Measurements from ENCODE around the gene SOX12. TPM values are rescaled to one million over a fixed set of nuclear protein-coding genes. Genes with fewer than 3 reads are reported as not detected.

Gene SOX12
- total and polyA plus RNA-seq, 8 donors, result 2.9 to 8.8 (median 5.4) TPM

DNA sequence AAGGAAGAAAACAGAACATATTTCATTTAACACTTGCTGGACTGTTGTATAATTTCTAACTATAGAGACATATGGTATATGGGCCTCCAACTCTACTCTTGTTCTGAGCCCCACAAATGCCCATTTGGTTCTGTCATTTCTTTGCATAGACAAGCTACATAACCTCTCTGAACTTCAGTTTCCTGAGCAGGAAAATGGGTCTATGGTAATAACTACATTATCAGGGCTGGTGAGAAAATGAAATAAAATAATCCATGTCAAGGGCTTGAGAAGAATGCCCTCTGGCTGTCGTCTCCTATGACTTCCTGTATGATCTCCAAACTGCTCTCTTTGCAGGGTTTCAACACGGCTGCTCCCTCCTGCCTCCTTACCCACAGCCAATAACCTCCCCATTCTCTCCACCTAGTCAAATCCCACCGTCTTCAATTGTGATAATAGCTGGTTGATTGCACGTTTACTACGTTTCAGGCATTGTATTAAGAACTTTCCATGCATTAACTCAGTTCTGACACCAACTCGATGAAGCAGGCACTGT, 16.0 kb upstream of the SOX12 start:
- ATAC-seq, result peak in 2 of 4 donors; percentile 12 to 49
- no peak for FAIRE-seq

DNA sequence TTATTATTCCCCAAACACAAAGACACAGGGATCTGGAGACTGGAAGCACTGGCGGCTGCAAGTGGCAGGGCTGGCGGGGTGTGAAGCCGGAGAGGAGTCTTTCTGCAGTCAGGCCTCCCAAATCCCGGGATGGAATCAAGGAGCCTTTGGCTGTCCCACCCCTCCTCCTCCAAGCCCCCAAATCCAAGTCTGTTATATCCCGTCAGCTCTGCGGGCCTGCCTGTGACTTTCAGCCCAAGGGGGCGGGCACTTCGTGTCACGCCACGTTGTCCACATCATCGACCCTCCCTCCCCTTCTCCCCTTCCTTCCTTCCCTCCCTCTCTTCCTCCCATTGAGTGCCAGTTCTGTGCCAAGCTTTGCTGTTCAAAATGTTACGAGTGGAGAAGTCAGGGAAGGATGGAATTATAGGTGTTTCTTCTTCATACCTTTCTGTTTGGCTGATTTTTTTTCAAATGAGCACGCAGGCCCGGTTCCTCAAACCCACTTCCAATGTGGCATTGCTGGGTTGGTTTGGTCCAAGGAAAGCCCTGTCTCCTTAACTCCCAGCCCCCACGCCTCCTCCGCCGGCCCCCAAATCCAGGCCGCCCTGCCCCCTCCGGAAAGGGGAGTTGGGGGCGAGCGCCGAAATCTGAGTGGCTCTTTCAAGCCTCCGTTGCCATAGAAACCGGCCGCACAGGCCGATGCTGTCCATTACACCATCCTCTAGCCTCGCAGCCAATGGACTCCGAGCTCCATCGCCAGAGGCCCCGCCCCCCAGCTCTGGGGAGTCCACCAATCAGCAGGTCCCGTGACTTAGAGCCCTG, 15.3 kb upstream of the SOX12 start:
- Histone ChIP-seq H3K4me3 (peak overlapping the region in 2 of 4 donors; percentile 21 to 36), H3K36me3 (no peaks in the 10 kb centered on the region), H3K4me1 (peaks cover 0 to 3% (median 0%) of the 10 kb centered on the region in 3 donors), H3K9me3 (no peaks in the 10 kb centered on the region), H3K27me3 (no peaks in the 10 kb centered on the region), H3K27ac (peak overlapping the region in 3 of 4 donors; percentile 33 to 63 (median 59))
- WGBS, 2 donors, result 15 to 20% methylated on average over 31 of the region's 31 CpGs
- intact Hi-C loops (cut with DNase I), result no loop called here
- ATAC-seq (peak; percentile 99 to 100 (median 99)), DNase-seq (peak; percentile 87 to 96 (median 94)), FAIRE-seq (no peak)
- TF ChIP-seq, protein P1, sequence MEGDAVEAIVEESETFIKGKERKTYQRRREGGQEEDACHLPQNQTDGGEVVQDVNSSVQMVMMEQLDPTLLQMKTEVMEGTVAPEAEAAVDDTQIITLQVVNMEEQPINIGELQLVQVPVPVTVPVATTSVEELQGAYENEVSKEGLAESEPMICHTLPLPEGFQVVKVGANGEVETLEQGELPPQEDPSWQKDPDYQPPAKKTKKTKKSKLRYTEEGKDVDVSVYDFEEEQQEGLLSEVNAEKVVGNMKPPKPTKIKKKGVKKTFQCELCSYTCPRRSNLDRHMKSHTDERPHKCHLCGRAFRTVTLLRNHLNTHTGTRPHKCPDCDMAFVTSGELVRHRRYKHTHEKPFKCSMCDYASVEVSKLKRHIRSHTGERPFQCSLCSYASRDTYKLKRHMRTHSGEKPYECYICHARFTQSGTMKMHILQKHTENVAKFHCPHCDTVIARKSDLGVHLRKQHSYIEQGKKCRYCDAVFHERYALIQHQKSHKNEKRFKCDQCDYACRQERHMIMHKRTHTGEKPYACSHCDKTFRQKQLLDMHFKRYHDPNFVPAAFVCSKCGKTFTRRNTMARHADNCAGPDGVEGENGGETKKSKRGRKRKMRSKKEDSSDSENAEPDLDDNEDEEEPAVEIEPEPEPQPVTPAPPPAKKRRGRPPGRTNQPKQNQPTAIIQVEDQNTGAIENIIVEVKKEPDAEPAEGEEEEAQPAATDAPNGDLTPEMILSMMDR (IDR thresholded peaks at IDR 0.05), result no peak

More for the DNA sequence above, 16.0 kb upstream of the SOX12 start:
- peaks cover 0 to 3% (median 0%) of the 10 kb centered on the region in 3 donors for H3K4me1 ChIP-seq
- no peaks in the 10 kb centered on the region for H3K27me3 ChIP-seq
- WGBS, 2 donors, result 36 to 38% methylated on average over 6 of the region's 6 CpGs
- DNase-seq, result no peak
- peak overlapping the region in 3 of 4 donors; percentile 33 to 63 (median 59) for H3K27ac ChIP-seq
- TF ChIP-seq, protein P1 (IDR thresholded peaks at IDR 0.05), result no peak
- H3K4me3 ChIP-seq, result peak overlapping the region in 1 of 4 donors; percentile 36
- H3K9me3 ChIP-seq, result no peaks in the 10 kb centered on the region
- intact Hi-C loops (cut with DNase I), result no loop called here
- no peaks in the 10 kb centered on the region for H3K36me3 ChIP-seq

DNA sequence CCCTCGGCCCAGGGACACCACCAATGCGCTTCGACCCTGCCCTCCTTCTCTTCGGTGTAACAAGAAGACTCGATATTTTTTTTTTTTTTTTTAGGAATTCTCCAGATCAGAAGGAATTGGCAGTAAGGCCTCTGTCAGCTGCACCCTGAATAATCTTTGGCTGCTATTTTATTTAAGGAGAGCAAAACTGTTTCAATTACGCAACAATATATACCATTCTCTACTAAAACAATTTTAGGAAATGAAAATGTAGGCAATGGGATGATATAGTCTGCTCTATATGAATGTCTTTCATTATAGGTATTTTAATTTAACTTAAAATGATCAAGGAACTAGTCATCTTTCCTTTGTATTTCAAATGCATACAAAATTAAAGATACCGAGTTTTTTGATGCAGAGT, 14.7 kb upstream of the SOX12 start:
- H3K9me3 ChIP-seq, result no peaks in the 10 kb centered on the region
- no peak overlapping the region for H3K27ac ChIP-seq
- H3K36me3 ChIP-seq, result no peaks in the 10 kb centered on the region
- H3K4me3 ChIP-seq, result peak overlapping the region in 1 of 4 donors; percentile 36
- FAIRE-seq (peak; percentile 87), DNase-seq (no peak), ATAC-seq (no peak)
- intact Hi-C loops (cut with DNase I), result no loop called here
- TF ChIP-seq, protein P1 (IDR thresholded peaks at IDR 0.05), result no peak
- no peaks in the 10 kb centered on the region for H3K27me3 ChIP-seq
- WGBS, 2 donors, result 11 to 15% methylated on average over 7 of the region's 7 CpGs
- peaks cover 0 to 3% (median 0%) of the 10 kb centered on the region in 3 donors for H3K4me1 ChIP-seq

DNA sequence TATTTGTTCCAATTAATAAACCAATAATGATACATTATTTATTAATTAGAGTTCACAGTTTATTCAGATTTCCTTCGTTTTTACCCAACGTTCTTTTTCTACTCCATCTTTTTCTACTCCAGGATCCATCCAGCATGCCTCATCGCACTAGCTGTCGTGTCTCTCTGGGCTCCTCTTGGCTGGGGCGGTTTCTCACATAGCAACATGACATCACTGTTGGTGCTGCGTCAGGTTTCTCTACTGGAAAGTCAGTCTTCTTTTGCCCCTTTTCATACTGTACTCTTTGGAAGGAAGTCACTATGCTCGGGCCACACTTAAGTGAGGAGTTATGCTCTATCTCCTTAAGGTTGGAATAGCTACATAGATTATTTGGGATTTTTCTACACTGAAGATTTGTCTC, 13.7 kb upstream of the SOX12 start:
- Histone ChIP-seq H3K27me3 (no peaks in the 10 kb centered on the region), H3K4me3 (no peak overlapping the region), H3K9me3 (no peaks in the 10 kb centered on the region), H3K27ac (no peak overlapping the region), H3K36me3 (no peaks in the 10 kb centered on the region), H3K4me1 (peaks cover 0 to 3% (median 0%) of the 10 kb centered on the region in 3 donors)
- intact Hi-C loops (cut with DNase I), result no loop called here
- TF ChIP-seq, protein P1 (IDR thresholded peaks at IDR 0.05), result no peak
- no peak for DNase-seq
- 82 to 91% methylated on average over 7 of the region's 7 CpGs for WGBS, 2 donors
- no peak for FAIRE-seq
- ATAC-seq, result no peak

DNA sequence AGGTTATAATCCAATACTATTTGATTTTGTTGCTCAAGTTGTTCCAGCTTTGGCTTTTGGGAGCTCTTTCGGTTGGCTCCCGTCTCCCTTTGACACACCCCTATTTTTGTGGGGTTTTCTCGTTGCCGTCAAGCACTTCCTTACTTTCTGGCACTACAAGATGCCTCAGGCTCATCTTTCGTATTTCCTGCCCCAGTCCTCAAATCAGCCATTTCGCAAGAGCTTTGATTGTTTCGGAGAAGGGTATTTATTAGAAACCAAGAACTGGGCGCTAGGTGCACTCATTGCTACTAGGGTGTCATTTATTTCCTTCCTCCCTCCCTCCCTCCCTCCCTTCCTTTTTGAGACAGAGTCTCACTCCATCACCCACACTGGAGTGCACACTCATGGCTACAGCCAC, 13.3 kb upstream of the SOX12 start:
- Histone ChIP-seq H3K27me3 (no peaks in the 10 kb centered on the region), H3K9me3 (no peaks in the 10 kb centered on the region), H3K4me1 (peaks cover 0 to 3% (median 0%) of the 10 kb centered on the region in 3 donors), H3K27ac (no peak overlapping the region), H3K36me3 (no peaks in the 10 kb centered on the region), H3K4me3 (no peak overlapping the region)
- FAIRE-seq, result no peak
- TF ChIP-seq, protein P1 (IDR thresholded peaks at IDR 0.05), result no peak
- no peak for DNase-seq
- intact Hi-C loops (cut with DNase I), result no loop called here
- no peak for ATAC-seq
- 89 to 92% methylated on average over 8 of the region's 8 CpGs for WGBS, 2 donors

Measured in pancreas (tissue), 10 donors.